Measurements from ENCODE around the gene ANKRD52. TPM values are rescaled to one million over a fixed set of nuclear protein-coding genes. Genes with fewer than 3 reads are reported as not detected.
"Not testable (repeated sequence)": the region's sequence is repeated elsewhere in the genome, so short reads cannot be mapped to it uniquely, and the experiment has no call there.

ANKRD52 gene
- polyA plus RNA-seq, 12 donors: 12.6 to 25.2 (median 17.7) TPM; not detected in 1

GRCh38 chr12:56212361-56212760 lies 45.8 kb downstream of the ANKRD52 start:
- DNase-seq: no peak

- no peak for DNase-seq
Measured at GRCh38 chr12:56208006-56208405, 50.2 kb downstream of the ANKRD52 start.

- no peak for DNase-seq
Measured at GRCh38 chr12:56206452-56207166, 51.6 kb downstream of the ANKRD52 start.

- DNase-seq: no peak
Measured at GRCh38 chr12:56205445-56205844, 52.7 kb downstream of the ANKRD52 start.

DNA sequence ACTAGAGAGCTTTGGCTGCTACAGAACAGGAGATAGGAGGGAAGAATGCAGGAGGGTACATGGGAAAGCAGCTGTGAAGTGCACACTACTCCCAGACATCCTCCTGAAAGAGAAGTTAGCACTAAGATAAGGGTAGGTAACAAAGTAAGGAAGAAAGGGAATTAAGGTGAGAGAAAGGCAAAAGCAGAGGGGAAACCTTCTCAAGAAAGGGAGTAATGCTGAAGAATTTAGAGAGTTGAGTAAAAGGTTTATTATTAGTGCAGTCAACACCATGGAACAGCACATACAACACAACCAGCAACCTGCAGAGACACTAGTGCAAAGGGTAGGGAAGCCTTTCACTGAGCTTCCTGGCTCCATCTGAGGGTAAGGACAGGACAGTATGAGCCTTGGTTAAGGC lies 53.9 kb downstream of the ANKRD52 start:
- DNase-seq: no peak

DNA sequence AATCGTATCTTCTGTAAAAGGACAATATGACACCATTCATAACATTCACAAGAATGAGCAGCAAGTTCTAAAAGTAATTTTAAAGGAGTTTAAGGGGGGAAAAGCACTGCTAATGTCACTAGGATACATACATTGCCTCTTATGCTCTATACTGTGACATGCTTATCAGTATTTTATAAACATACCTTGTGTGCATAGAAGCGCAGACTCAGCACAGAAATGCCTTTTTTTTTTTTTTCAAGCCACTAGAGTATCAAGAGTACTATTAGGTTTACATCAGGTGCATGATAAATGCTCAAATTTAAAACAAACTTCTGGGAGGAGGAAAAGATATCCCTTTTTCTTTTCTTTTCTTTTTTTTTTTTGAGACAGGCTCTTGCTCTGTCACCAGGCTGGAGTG lies 55.3 kb downstream of the ANKRD52 start:
- no peak for DNase-seq

DNA sequence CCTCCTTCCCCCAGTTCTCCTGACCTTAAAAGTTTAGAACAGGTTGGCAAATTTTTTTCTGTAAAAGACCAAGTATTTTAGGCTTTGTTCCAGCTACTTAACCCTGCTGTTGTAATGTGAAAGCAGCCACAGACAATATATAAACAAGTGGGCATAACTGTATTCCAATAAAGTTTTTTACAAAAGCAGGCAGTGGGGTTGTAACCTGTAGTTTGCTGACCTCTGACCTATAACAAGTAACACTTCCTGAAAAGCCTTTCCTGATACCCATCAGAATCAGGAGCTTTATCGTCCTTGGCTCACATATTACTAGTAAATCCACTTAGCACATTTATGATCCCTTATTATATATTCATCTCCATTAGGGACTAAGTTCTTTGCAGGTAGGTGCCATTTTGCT lies 55.8 kb downstream of the ANKRD52 start:
- DNase-seq: no peak

DNA sequence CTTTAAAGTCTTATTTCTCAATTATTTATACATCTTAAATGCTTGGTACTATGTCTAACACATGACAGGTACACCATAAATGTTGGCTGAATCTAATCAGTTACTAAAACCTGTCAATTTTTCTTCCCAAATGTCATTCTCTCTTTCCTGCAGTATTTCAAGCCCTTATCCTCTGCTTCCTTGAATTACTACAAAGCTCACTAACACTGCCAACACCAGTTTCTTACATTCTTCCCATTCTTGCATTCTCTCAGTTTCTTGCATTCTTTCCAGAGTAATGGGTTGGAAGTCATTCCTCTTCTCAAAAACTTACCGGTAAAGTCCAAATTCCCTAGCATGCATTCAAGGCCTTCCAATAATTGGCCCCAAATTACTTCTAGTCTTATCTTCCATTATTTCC lies 59.3 kb downstream of the ANKRD52 start:
- no peak for DNase-seq

- no peak for DNase-seq
Measured at GRCh38 chr12:56197921-56198635, 60.1 kb downstream of the ANKRD52 start.

DNA sequence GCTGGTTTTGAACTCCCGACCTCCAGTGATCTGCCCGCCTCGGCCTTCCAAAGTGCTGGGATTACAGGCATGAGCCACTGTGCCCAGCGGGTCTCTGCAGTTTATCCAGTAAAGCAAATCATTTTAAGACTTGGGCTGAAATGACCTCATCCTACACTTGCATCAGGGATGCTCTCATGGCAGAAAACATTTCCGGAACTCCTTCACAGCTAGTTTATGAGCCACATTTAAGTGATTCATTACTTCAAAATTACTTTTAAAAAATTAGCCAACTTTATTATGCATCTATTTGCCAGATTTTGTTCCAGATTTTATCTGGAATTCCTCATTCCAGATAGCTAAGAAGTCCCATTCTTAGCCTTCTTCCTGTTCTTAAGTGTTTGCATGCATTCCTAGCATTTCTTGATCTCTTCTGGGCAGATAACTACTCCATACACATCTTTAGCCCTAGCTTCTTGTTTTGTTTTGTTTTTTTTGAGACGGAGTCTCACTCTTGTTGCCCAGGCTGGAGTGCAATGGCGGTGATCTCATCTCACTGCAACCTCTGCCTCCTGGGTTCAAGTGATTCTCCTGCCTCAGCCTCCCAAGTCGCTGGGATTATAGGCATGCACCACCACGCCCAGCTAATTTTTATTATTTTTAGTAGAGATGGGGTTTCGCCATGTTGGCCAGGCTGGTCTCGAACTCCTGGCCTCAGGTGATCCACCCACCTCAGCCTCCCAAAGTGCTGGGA lies 61.2 kb downstream of the ANKRD52 start:
- not testable (repeated sequence) for DNase-seq

DNA sequence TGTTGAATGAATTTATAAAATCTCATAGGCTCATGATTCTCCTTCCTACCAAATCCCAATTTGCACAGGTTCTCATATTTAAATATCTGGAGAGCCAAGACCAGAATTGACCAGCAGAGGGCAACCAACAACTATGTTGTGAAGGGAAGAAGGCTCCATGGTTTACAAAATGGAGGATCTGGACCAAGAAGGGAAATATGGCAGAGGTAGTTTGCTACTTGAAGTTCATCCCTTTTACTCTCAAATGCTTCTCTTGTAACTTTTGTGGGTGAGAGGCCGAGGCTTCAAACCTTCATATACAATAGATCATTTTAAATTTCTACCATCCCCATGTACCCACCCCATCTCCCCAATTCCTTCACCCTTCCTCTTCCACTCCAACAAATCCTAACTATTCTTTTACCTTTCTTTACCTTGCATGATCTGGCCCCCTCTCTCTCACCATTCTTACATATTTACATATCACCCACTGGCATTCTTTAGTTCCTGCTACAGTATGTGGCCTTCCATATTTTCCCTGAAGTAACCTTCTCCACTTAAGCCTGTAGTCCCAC lies 65.1 kb downstream of the ANKRD52 start:
- DNase-seq: peak; percentile 80

- no peak for DNase-seq
Measured at GRCh38 chr12:56192582-56192981, 65.6 kb downstream of the ANKRD52 start.

GRCh38 chr12:56190695-56191155 lies 67.5 kb downstream of the ANKRD52 start:
- no peak for DNase-seq

DNA sequence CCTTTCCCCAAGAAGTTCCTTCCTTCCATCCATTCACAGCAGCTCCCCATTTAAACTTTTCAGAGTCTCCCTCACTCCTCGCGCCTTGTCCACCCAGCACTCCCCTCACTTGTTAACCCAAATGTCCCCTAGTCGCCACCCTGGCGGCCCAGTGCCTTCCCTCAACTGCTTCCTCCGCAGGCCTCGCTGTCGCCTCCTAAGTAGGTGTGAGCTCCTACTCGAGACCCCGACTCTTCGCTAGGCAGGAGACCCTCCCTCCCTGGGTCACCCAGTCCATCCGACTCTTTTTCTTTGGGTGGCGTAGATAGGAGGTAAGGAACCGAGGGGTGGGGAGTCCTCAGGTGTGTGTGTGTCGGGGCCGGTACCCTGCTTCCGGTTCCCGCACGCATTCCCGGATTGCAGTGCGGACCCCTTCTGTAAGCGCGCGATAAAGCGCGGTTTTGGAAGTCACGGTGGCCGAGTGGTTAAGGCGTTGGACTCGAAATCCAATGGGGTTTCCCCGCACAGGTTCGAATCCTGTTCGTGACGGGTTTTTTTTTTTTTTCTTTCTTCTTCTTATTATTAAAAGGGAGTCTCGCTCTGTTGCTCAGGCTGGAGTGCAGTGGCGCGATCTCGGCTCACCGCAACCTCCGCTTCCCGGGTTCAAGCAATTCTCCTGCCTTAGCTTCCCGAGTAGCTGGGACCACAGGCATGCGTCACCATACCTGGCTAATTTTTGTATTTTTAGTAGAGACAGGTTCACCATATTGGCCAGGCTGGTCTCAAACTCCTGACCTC lies 68.1 kb downstream of the ANKRD52 start:
- DNase-seq: peak; percentile 95

DNA sequence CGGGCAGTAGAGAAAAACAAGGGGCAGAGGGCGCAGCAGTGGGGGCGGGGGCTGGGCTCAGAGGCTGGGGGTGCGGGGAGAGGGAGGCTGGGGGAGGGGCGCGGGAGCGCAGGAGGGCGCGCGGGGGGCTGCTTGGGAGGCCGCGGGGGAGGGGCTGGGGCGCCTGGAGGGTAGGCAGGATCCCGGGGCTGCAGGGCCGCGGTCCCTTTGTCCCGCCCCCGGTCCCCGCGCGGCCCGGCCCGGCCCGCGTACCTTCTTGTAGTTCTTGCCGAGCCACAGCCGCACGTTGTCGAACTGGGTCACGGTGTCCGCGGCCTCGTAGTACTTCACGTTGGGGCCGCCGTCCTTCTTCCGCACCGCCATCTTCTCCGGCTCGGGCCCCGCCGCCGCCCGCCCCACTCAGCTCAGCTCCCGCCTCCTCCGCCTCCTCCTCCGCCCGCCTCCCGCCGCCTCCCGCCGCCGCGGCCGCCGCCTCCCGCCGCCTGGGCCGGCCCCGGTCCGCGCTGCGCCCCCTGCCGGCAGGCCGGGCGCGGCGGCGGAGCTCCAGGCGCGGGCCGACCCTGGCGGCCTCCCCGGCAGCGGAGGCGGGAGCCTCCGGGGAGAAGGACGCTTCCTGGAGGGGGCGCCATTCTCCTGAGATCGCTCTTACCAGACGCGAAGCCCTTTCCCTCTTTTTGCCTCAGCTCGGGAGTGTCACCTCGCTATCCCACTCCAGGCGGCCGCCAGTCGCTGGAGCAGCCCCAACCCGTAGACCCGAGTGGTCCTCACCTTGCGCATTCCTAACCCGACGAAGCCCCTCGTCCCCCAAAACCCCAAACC lies 68.9 kb downstream of the ANKRD52 start, which contains the start of gene SMARCC2:
Gene SMARCC2 (minus strand): TSS at position 385 of the 819 bp plus-strand sequence. CDS start 22 bp downstream, at position 363.
- peak; percentile 88 for DNase-seq

DNA sequence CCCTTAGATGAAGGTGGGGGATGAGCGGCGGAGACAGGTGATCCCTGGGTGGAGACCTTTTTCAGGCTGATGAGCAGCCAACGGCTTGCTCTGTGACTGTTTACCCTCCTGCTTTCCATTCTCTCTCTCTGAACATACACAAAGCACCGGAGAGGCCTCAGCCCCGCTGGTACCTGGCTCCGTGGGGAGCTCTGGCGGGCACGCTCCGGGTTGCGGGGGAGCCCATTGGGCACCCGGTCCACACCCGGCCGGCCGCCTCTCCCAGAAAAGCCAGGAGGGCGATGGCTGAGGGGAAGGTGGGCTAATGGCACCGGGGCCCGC lies 69.4 kb downstream of the ANKRD52 start:
- DNase-seq: peak; percentile 15

GRCh38 chr12:56188131-56188777 lies 69.9 kb downstream of the ANKRD52 start:
- DNase-seq: no peak

Measured in muscle of arm (tissue), 12 donors.